ENCODE results near the gene RGS3. TPM values are rescaled to one million over a fixed set of nuclear protein-coding genes. Genes with fewer than 3 reads are reported as not detected.

The RGS3 gene
- total and polyA plus RNA-seq, 2 donors (not counting 3 experiments of a cell fraction or from before 2014, with no cell fraction given): 356 to 416 TPM

- ChIA-PET CTCF (interaction anchor here (1.4 to 2.0 kb wide), 2 partner anchors 11 to 18 kb away, joined by 3 to 6 read pairs; no protein-coding TSS in a partner anchor), POLR2A (no interaction called here)
- TF ChIP-seq MAX (IDR thresholded peaks at IDR 0.05; ENCODE audit: insufficient read depth, insufficient read length) (no peak), CTCF (IDR thresholded peaks at IDR 0.05; ENCODE audit: extremely low read depth in 1 of 2, insufficient read depth in 1 of 2, low read depth in 1 of 2, low read length in 2 of 2) (no peak), MYC (IDR thresholded peaks at IDR 0.05; ENCODE audit: low read depth, low read length) (no peak), POLR2AphosphoS5 (IDR thresholded peaks at IDR 0.05; ENCODE audit: insufficient read depth, low read depth, low read length) (no peak), POLR2A (IDR thresholded peaks at IDR 0.05; ENCODE audit: low read depth, low read length) (no peak), GATA2 (IDR thresholded peaks at IDR 0.05; ENCODE audit: insufficient read depth, insufficient read length, low read depth, low read length) (no peak), EZH2 (IDR thresholded peaks at IDR 0.05; ENCODE audit: borderline replicate concordance, low read depth, low read length, severe bottlenecking) (no peak), JUN (IDR thresholded peaks at IDR 0.05; ENCODE audit: borderline replicate concordance, insufficient read depth, insufficient read length, low read depth) (no peak), FOS (IDR thresholded peaks at IDR 0.05; ENCODE audit: borderline replicate concordance, insufficient read depth, low read length) (no peak)
- Histone ChIP-seq H3K4me1 (ENCODE audit: control insufficient read depth, extremely low read depth, insufficient read depth, low read length) (no peaks in the 10 kb centered on the region), H3K79me2 (ENCODE audit: control insufficient read depth, insufficient read depth, low read length) (no peaks in the 10 kb centered on the region), H3K4me3 (replicated peaks in 1 of 3; ENCODE audit: insufficient read depth in 1 of 3, low read depth in 1 of 3, low read length in 3 of 3) (no peak overlapping the region), H3K9ac (replicated peaks; ENCODE audit: extremely low read depth, insufficient read depth, low read length) (no peak overlapping the region), H3K4me2 (ENCODE audit: insufficient read depth, low read length) (no peak overlapping the region), H3K27me3 (ENCODE audit: control insufficient read depth in 2 of 2, insufficient read depth in 2 of 2, low read length in 2 of 2) (no peaks in the 10 kb centered on the region), H4K20me1 (replicated peaks; ENCODE audit: control insufficient read depth, extremely low read depth, insufficient read depth, low read length) (no peaks in the 10 kb centered on the region), H3K36me3 (ENCODE audit: control insufficient read depth in 2 of 2, extremely low read depth in 1 of 2, insufficient read depth in 2 of 2, low read length in 2 of 2) (no peaks in the 10 kb centered on the region), H3K9me1 (replicated peaks; ENCODE audit: control insufficient read depth, extremely low read depth, insufficient read depth, low read length) (no peaks in the 10 kb centered on the region), H2AFZ (ENCODE audit: low read depth, low read length) (no peak overlapping the region), H3K9me3 (replicated peaks; ENCODE audit: control insufficient read depth, insufficient read depth, low read length) (no peaks in the 10 kb centered on the region), H3K27ac (ENCODE audit: insufficient read depth, low read depth, low read length) (no peak overlapping the region)
- intact Hi-C loops (cut with micrococcal nuclease) (no loop called here), dilution Hi-C loops (cut with MboI; ENCODE audit: extremely low pct_ligation_motif_present, low sequenced_read_pairs) (no loop called here)
- FAIRE-seq (no peak), DNase-seq (ENCODE audit: low read depth, low spot score) (no peak)
- no TSS peak for BruUV-seq (replicated peaks)
Measured at GRCh38 chr9:113465599-113466140, 2.1 kb downstream of the RGS3 start.
